HEK293 (cell line): ENCODE data around the gene DEDD2.

Source experiments
- IKZF3 ChIP-seq: fragments of 450-650 bp; IDR thresholded peaks from 2 replicates; pipeline ENCODE4 v1.5.0; 2018; ENCODE audit warnings: missing biosample characterization, mild to moderate bottlenecking, missing genetic modification characterization, moderate library complexity
- KLF16 ChIP-seq: fragments of 450-650 bp; formaldehyde crosslinking; IDR thresholded peaks from 2 replicates; pipeline ENCODE4 v1.5.1; 2017; ENCODE audit warnings: missing biosample characterization, missing genetic modification characterization
- MEIS1 ChIP-seq: sonication (generic); formaldehyde crosslinking; IDR thresholded peaks from 2 replicates; pipeline ENCODE4 v1.8.1; 2022; ENCODE audit warnings: missing genetic modification reagents, mild to moderate bottlenecking, borderline replicate concordance
- MZF1 ChIP-seq: fragments of 450-650 bp; formaldehyde crosslinking; IDR thresholded peaks from 2 replicates; pipeline ENCODE4 v1.5.1; 2017; ENCODE audit warnings: missing biosample characterization, missing genetic modification characterization, borderline replicate concordance
- ZBTB21 ChIP-seq: fragments of 450-650 bp; formaldehyde crosslinking; IDR thresholded peaks from 2 replicates; pipeline ENCODE4 v1.5.1; 2017; ENCODE audit warnings: missing biosample characterization, missing genetic modification characterization
- ZBTB7A ChIP-seq: fragments of 450-650 bp; formaldehyde crosslinking; IDR thresholded peaks from 2 replicates; pipeline ENCODE4 v1.5.1; 2016; ENCODE audit warnings: low read depth, missing biosample characterization, missing genetic modification characterization
- ZFHX2 ChIP-seq: fragments of 450-650 bp; formaldehyde crosslinking; conservative IDR thresholded peaks from 2 replicates; pipeline ENCODE4 v1.5.1; 2016; ENCODE audit warnings: missing biosample characterization, missing genetic modification characterization
- ZFP69B ChIP-seq: fragments of 450-650 bp; formaldehyde crosslinking; IDR thresholded peaks from 2 replicates; pipeline ENCODE4 v1.5.1; 2016; ENCODE audit warnings: missing biosample characterization, missing genetic modification characterization
- ZNF112 ChIP-seq: fragments of 450-650 bp; formaldehyde crosslinking; IDR thresholded peaks from 2 replicates; pipeline ENCODE4 v1.5.0; 2017; ENCODE audit warnings: missing biosample characterization, missing genetic modification characterization
- ZNF132 ChIP-seq: fragments of 450-650 bp; formaldehyde crosslinking; IDR thresholded peaks from 2 replicates; pipeline ENCODE4 v1.5.1; 2017; ENCODE audit warnings: missing biosample characterization, missing genetic modification characterization, borderline replicate concordance
- ZNF19 ChIP-seq: fragments of 450-650 bp; formaldehyde crosslinking; IDR thresholded peaks from 2 replicates; pipeline ENCODE4; 2016; ENCODE audit warnings: missing biosample characterization, missing genetic modification characterization, low read depth
- ZNF239 ChIP-seq: fragments of 450-650 bp; formaldehyde crosslinking; IDR thresholded peaks from 2 replicates; pipeline ENCODE4 v1.5.1; 2016; ENCODE audit warnings: missing biosample characterization, missing genetic modification characterization
- ZNF24 ChIP-seq: fragments of 450-650 bp; formaldehyde crosslinking; IDR thresholded peaks from 2 replicates; pipeline ENCODE4 v1.5.1; 2016; ENCODE audit warnings: missing biosample characterization, missing genetic modification characterization
- ZNF266 ChIP-seq: fragments of 450-650 bp; formaldehyde crosslinking; IDR thresholded peaks from 2 replicates; pipeline ENCODE4 v1.5.1; 2016; ENCODE audit warnings: missing biosample characterization, missing genetic modification characterization, low read depth
- ZNF302 ChIP-seq: fragments of 450-650 bp; formaldehyde crosslinking; IDR thresholded peaks from 2 replicates; pipeline ENCODE4 v1.5.1; 2016; ENCODE audit warnings: missing biosample characterization, missing genetic modification characterization, low read depth
- ZNF335 ChIP-seq: fragments of 450-650 bp; formaldehyde crosslinking; conservative IDR thresholded peaks from 2 replicates; pipeline ENCODE4 v1.5.1; 2016; ENCODE audit warnings: missing biosample characterization, missing genetic modification characterization
- ZNF341 ChIP-seq: fragments of 450-650 bp; formaldehyde crosslinking; IDR thresholded peaks from 2 replicates; pipeline ENCODE4; 2016; ENCODE audit warnings: low read depth, missing biosample characterization, missing genetic modification characterization
- ZNF354C ChIP-seq: fragments of 450-650 bp; formaldehyde crosslinking; IDR thresholded peaks from 2 replicates; pipeline ENCODE4 v1.5.1; 2016; ENCODE audit warnings: missing biosample characterization, missing genetic modification characterization, low read depth, borderline replicate concordance
- ZNF394 ChIP-seq: fragments of 450-650 bp; formaldehyde crosslinking; IDR thresholded peaks from 2 replicates; pipeline ENCODE4 v1.5.1; 2016; ENCODE audit warnings: missing biosample characterization, missing genetic modification characterization, mild to moderate bottlenecking, moderate library complexity, borderline replicate concordance
- ZNF416 ChIP-seq: fragments of 450-650 bp; formaldehyde crosslinking; IDR thresholded peaks from 2 replicates; pipeline ENCODE4 v1.5.1; 2016; ENCODE audit warnings: missing biosample characterization, missing genetic modification characterization
- ZNF473 ChIP-seq: fragments of 450-650 bp; formaldehyde crosslinking; IDR thresholded peaks from 2 replicates; pipeline ENCODE4 v1.5.1; 2017; ENCODE audit warnings: missing biosample characterization, missing genetic modification characterization
- ZNF514 ChIP-seq: fragments of 450-650 bp; formaldehyde crosslinking; IDR thresholded peaks from 2 replicates; pipeline ENCODE4 v1.5.1; 2016; ENCODE audit warnings: missing biosample characterization, missing genetic modification characterization
- ZNF521 ChIP-seq: fragments of 450-650 bp; formaldehyde crosslinking; IDR thresholded peaks from 2 replicates; pipeline ENCODE4 v1.5.1; 2017; ENCODE audit warnings: missing biosample characterization, mild to moderate bottlenecking, missing genetic modification characterization
- ZNF558 ChIP-seq: fragments of 450-650 bp; formaldehyde crosslinking; IDR thresholded peaks from 2 replicates; pipeline ENCODE4 v1.5.1; 2016; ENCODE audit warnings: missing biosample characterization, missing genetic modification characterization
- ZNF677 ChIP-seq: fragments of 450-650 bp; IDR thresholded peaks from 2 replicates; pipeline ENCODE4 v1.5.0; 2018; ENCODE audit warnings: missing biosample characterization, mild to moderate bottlenecking, missing genetic modification characterization, moderate library complexity
- ZNF701 ChIP-seq: fragments of 450-650 bp; formaldehyde crosslinking; IDR thresholded peaks from 2 replicates; pipeline ENCODE4 v1.5.1; 2016; ENCODE audit warnings: missing biosample characterization, missing genetic modification characterization
- TF ChIP-seq, protein P1 (sequence below): fragments of 450-650 bp; formaldehyde crosslinking; IDR thresholded peaks from 2 replicates; pipeline ENCODE4 v1.5.1; 2016; ENCODE audit warnings: missing biosample characterization, missing genetic modification characterization
- TF ChIP-seq, protein P2 (sequence below): fragments of 450-650 bp; formaldehyde crosslinking; IDR thresholded peaks from 2 replicates; pipeline ENCODE4 v1.5.1; 2016; ENCODE audit warnings: missing biosample characterization, missing genetic modification characterization
- TF ChIP-seq, protein P3 (sequence below): fragments of 450-650 bp; formaldehyde crosslinking; IDR thresholded peaks from 2 replicates; pipeline ENCODE4 v1.5.1; 2016; ENCODE audit warnings: missing biosample characterization, missing genetic modification characterization, borderline replicate concordance
- TF ChIP-seq, protein P4 (sequence below): fragments of 450-650 bp; formaldehyde crosslinking; IDR thresholded peaks from 2 replicates; pipeline ENCODE4 v1.5.1; 2016; ENCODE audit warnings: missing biosample characterization, missing genetic modification characterization

Gene DEDD2

DNA sequence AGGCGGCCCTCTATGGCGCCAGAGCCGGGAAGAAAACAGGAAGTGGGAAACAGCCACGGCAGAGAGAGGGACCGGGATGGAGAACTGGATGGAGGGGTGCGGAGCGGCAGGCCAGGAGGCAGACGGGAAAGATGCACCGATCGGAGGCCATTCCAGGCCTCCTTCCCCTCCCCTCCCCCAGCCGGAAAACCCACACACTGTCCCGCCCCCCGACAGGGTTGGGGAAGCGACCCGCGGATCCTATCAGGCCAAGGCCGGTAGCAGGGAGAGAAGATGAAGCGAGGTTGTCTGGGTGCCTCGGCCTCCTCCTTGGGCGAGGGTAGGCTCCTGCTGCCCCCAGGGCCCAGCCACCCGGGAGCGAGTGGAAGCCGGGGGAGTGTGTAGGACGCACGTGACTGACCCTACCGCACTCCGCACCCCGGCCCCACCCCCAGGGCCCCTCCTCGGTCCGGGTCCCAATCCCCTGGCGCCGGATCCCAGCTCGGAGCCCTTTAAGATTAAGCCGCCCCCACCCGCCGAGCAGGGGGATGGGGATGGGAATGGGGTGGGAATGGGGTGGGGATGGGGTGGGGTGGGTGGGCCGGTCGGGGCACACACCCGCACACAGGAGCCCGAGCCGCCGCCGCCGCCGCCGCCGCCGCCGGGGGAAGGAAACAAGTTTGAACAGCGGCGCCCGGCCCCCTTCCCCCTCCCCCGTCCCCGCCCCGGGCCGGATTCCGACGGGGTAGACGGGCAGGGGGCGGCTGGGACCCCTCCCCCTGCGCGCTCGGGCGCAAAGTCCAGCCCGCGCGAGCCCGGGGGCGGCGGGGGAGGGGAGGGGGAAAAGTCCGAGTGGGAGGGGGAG is 36.0 kb upstream of the DEDD2 start (continued):
- TF ChIP-seq ZNF335 (tag by site-specific recombination) (peak; percentile 86), KLF16 (tag by site-specific recombination) (peak; percentile 97), MEIS1 (CRISPR knock-in tag) (no peak), ZNF514 (tag by site-specific recombination) (no peak), ZNF24 (tag by site-specific recombination) (peak; percentile 81), ZNF302 (no peak), MZF1 (tag by site-specific recombination) (peak; percentile 26; the same call in 1 of the 2 replicates), ZNF341 (tag by site-specific recombination) (peak; percentile 97), ZNF112 (tag by site-specific recombination) (no peak), ZNF521 (tag by site-specific recombination) (no peak), ZBTB7A (peak; percentile 61), ZNF416 (tag by site-specific recombination) (no peak), ZNF558 (tag by site-specific recombination) (no peak), ZNF19 (no peak), ZNF677 (tag by site-specific recombination) (no peak), ZFP69B (tag by site-specific recombination) (no peak; the same call in 1 of the 2 replicates), ZNF394 (tag by site-specific recombination) (peak; percentile 58), ZNF473 (tag by site-specific recombination) (no peak), IKZF3 (tag by site-specific recombination) (peak; percentile 84; the same call in 1 of the 2 replicates), ZFHX2 (tag by site-specific recombination) (peak; percentile 82), ZNF701 (no peak), ZNF239 (tag by site-specific recombination) (no peak), ZBTB21 (tag by site-specific recombination) (0 out of 2 replicates have a peak, but pooled peaks have one; percentile 10), ZNF132 (tag by site-specific recombination) (no peak), ZNF354C (tag by site-specific recombination) (no peak), ZNF266 (no peak)
- TF ChIP-seq, protein P1, sequence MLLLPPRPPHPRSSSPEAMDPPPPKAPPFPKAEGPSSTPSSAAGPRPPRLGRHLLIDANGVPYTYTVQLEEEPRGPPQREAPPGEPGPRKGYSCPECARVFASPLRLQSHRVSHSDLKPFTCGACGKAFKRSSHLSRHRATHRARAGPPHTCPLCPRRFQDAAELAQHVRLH, result peak; percentile 92
- TF ChIP-seq, protein P2, sequence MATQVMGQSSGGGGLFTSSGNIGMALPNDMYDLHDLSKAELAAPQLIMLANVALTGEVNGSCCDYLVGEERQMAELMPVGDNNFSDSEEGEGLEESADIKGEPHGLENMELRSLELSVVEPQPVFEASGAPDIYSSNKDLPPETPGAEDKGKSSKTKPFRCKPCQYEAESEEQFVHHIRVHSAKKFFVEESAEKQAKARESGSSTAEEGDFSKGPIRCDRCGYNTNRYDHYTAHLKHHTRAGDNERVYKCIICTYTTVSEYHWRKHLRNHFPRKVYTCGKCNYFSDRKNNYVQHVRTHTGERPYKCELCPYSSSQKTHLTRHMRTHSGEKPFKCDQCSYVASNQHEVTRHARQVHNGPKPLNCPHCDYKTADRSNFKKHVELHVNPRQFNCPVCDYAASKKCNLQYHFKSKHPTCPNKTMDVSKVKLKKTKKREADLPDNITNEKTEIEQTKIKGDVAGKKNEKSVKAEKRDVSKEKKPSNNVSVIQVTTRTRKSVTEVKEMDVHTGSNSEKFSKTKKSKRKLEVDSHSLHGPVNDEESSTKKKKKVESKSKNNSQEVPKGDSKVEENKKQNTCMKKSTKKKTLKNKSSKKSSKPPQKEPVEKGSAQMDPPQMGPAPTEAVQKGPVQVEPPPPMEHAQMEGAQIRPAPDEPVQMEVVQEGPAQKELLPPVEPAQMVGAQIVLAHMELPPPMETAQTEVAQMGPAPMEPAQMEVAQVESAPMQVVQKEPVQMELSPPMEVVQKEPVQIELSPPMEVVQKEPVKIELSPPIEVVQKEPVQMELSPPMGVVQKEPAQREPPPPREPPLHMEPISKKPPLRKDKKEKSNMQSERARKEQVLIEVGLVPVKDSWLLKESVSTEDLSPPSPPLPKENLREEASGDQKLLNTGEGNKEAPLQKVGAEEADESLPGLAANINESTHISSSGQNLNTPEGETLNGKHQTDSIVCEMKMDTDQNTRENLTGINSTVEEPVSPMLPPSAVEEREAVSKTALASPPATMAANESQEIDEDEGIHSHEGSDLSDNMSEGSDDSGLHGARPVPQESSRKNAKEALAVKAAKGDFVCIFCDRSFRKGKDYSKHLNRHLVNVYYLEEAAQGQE, result no peak
- TF ChIP-seq, protein P3, sequence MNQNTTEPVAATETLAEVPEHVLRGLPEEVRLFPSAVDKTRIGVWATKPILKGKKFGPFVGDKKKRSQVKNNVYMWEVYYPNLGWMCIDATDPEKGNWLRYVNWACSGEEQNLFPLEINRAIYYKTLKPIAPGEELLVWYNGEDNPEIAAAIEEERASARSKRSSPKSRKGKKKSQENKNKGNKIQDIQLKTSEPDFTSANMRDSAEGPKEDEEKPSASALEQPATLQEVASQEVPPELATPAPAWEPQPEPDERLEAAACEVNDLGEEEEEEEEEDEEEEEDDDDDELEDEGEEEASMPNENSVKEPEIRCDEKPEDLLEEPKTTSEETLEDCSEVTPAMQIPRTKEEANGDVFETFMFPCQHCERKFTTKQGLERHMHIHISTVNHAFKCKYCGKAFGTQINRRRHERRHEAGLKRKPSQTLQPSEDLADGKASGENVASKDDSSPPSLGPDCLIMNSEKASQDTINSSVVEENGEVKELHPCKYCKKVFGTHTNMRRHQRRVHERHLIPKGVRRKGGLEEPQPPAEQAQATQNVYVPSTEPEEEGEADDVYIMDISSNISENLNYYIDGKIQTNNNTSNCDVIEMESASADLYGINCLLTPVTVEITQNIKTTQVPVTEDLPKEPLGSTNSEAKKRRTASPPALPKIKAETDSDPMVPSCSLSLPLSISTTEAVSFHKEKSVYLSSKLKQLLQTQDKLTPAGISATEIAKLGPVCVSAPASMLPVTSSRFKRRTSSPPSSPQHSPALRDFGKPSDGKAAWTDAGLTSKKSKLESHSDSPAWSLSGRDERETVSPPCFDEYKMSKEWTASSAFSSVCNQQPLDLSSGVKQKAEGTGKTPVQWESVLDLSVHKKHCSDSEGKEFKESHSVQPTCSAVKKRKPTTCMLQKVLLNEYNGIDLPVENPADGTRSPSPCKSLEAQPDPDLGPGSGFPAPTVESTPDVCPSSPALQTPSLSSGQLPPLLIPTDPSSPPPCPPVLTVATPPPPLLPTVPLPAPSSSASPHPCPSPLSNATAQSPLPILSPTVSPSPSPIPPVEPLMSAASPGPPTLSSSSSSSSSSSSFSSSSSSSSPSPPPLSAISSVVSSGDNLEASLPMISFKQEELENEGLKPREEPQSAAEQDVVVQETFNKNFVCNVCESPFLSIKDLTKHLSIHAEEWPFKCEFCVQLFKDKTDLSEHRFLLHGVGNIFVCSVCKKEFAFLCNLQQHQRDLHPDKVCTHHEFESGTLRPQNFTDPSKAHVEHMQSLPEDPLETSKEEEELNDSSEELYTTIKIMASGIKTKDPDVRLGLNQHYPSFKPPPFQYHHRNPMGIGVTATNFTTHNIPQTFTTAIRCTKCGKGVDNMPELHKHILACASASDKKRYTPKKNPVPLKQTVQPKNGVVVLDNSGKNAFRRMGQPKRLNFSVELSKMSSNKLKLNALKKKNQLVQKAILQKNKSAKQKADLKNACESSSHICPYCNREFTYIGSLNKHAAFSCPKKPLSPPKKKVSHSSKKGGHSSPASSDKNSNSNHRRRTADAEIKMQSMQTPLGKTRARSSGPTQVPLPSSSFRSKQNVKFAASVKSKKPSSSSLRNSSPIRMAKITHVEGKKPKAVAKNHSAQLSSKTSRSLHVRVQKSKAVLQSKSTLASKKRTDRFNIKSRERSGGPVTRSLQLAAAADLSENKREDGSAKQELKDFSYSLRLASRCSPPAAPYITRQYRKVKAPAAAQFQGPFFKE (tag by site-specific recombination), result no peak
- TF ChIP-seq, protein P4, sequence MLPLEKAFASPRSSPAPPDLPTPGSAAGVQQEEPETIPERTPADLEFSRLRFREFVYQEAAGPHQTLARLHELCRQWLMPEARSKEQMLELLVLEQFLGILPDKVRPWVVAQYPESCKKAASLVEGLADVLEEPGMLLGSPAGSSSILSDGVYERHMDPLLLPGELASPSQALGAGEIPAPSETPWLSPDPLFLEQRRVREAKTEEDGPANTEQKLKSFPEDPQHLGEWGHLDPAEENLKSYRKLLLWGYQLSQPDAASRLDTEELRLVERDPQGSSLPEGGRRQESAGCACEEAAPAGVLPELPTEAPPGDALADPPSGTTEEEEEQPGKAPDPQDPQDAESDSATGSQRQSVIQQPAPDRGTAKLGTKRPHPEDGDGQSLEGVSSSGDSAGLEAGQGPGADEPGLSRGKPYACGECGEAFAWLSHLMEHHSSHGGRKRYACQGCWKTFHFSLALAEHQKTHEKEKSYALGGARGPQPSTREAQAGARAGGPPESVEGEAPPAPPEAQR (tag by site-specific recombination), result no peak
